ENCODE measurements around the gene SASH1.

Gene SASH1

DNA sequence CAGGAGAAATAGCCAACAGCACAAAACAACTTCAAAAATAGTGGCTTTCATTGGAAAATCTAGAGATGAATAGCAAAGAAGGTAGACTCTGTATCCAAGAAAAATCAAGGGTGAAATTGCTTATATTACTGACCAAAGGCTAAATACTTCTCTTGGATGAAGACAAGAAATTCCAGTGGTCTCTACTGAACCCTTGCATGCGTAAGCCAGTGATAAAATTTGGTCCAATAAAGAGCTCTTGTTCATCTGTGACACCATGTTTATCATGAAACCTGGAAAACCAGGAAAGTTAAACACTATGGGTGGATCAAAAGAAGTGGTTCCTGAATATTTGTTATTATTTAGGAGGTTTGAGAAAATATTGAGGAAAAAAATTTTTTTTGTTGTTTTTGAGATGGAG is 25.6 kb upstream of the SASH1 start:
- TF ChIP-seq GATA2 (IDR thresholded peaks at IDR 0.05; ENCODE audit: low read depth, low read length): no peak
- TF ChIP-seq GATA3 (IDR thresholded peaks at IDR 0.05; ENCODE audit: low read depth, low read length): no peak

DNA sequence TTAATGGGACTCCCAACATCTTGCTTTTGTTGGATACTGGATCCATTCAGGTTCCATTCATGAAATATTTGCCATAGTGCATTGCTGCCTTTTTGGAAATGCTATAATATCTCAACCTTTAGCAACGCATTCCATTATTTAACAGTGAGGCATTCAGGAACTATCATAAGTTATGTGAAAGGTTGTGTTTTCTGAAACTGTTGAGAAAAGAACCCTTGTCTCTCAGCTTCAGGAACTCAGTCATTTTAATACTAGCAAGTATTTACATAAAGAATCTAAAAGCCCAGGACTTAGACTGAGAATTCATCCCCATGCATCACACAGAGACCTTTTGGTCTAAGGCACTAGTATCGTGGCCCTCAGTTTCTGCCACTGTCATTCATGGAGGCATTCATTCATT is 24.9 kb upstream of the SASH1 start:
- TF ChIP-seq GATA3 (IDR thresholded peaks at IDR 0.05; ENCODE audit: low read depth, low read length) (no peak), GATA2 (IDR thresholded peaks at IDR 0.05; ENCODE audit: low read depth, low read length) (no peak)

DNA sequence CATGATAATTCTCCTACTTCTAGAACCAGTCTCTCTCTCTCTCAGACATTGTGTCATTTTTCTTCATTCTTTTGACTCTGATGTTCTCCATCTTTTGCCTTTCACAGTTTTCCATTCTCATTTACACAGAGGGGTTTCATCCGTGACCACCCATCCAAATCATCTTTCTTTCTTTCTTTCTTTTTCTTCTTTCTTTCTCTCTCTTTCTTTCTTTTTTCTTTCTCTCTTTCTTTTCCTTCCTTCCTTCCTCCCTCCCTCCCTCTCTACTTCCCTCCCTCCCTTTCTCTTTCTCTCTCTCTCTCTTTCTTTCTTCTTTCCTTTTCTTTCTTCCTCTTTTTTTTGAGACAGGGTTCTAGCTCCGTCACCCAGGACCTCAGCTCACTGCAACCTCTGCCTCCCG is 19.9 kb upstream of the SASH1 start:
- TF ChIP-seq GATA3 (IDR thresholded peaks at IDR 0.05; ENCODE audit: low read depth, low read length): no peak
- no peak for TF ChIP-seq GATA2 (IDR thresholded peaks at IDR 0.05; ENCODE audit: low read depth, low read length)

DNA sequence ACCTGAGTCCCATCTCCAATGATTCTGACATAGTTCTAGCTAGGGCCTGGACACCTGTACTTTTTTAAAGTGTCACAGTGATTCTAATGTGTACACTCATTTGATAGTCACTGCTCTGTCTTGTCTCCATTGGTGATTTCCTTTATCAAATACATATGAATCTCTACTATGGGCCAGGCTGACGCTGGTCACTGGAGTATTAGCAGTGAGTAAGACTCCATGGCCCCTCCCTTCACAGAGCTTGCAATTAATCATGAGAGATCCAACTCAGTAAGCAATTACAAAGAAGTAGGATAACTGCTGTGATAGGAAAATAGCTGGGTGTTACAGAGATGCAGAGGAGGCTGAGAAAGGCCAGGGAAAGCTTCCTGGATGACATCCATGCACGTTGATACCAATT is 19.3 kb upstream of the SASH1 start:
- TF ChIP-seq GATA3 (IDR thresholded peaks at IDR 0.05; ENCODE audit: low read depth, low read length): no peak
- no peak for TF ChIP-seq GATA2 (IDR thresholded peaks at IDR 0.05; ENCODE audit: low read depth, low read length)

DNA sequence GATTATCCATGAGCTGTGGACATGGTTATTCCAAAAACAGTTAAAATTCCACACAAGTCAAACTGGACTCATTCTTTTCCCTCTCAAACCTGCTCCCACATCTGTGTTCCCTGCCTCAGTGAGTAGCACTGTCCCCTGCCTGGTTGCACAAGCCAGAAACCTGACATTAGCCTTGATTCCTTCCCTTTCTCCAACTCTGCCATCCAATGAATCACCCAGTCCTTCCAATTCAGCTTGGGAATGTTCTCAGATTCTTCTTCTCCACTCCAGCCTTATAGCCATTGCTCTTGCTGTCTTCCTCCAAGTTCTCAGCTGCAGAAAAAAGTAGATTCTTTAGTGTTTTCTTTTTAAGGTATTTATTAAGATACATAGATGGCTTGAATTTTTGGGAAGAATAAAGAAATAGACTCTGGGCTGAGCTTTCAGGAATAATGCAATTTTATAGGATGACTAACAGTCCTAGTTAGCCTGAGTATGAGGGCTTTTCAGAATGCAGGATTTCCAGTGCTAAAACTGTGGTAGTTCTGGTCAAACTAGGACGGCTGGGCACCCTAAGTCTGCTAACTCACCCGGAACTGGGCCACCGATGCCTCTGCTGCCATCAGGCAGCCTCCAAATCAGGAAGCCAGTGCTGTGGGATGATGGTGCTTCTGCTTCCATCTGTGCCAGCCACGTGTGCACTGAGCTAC is 18.2 kb upstream of the SASH1 start:
- TF ChIP-seq GATA3 (IDR thresholded peaks at IDR 0.05; ENCODE audit: low read depth, low read length): no peak
- TF ChIP-seq GATA2 (IDR thresholded peaks at IDR 0.05; ENCODE audit: low read depth, low read length): no peak

DNA sequence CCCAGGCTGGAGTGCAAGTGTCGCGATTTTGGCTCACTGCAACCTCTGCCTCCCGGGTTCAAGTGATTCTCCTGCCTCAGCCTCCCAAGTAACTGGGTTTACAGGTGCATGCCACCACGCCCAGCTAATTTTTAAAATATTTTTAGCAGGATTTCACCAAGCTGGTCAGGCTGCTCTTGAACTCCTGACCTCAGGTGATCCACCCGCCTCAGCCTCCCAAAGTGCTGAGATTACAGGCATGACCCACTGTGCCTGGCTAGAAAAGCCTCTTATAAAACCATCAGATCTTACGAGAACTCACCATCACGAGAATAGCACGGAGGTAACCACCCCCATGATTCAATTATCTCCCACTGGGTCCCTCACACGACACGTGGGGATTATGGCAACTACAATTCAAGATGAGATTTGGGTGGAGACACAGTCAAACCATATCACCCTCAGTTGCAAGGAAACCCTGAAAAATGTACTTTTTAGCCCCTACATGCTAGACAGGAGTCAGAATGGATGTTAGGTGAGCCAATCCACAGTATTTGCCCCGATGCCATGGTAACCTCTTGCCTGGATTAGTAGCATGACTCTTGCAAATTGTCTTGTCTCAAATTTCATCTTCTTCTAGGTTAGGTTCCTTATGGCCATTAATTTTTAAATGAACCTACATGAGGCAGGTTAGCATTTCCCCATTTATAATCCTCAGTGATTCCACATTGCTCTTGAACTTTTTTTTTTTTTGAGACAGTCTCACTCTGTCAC is 17.1 kb upstream of the SASH1 start:
- TF ChIP-seq GATA2 (IDR thresholded peaks at IDR 0.05; ENCODE audit: low read depth, low read length) (no peak), GATA3 (IDR thresholded peaks at IDR 0.05; ENCODE audit: low read depth, low read length) (no peak)

DNA sequence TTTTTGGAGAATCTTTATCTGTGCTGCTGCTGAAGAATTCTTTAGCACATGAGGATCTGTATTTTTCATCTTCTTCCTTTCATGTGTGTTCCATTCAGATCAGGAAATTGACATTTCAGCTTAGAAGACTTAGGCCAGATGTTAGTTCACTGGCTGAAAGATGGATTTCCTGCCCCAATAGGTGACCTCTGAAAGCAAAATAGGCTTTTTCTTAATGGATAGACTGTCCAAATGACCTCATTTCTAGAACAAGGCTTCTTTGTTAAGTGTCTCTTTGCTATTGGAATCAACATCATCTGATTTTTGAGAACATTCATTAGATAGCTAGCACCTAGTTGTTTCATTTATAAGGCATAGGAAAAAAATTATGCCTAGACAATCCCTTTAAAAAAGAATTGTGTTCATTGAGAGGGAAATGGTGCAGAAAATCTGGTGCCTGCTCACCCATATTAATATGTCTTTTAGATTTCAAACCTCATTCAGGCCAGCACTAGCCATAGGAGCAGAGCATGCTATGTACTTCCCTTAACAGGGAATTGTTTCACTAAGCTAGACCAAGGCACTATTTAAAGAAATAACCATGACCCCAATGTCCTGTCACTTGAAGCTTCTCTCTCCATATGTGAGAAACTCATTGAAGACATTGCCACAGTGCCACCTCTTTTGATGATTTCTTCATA is 13.6 kb upstream of the SASH1 start:
- TF ChIP-seq GATA3 (IDR thresholded peaks at IDR 0.05; ENCODE audit: low read depth, low read length): no peak
- TF ChIP-seq GATA2 (IDR thresholded peaks at IDR 0.05; ENCODE audit: low read depth, low read length): no peak

DNA sequence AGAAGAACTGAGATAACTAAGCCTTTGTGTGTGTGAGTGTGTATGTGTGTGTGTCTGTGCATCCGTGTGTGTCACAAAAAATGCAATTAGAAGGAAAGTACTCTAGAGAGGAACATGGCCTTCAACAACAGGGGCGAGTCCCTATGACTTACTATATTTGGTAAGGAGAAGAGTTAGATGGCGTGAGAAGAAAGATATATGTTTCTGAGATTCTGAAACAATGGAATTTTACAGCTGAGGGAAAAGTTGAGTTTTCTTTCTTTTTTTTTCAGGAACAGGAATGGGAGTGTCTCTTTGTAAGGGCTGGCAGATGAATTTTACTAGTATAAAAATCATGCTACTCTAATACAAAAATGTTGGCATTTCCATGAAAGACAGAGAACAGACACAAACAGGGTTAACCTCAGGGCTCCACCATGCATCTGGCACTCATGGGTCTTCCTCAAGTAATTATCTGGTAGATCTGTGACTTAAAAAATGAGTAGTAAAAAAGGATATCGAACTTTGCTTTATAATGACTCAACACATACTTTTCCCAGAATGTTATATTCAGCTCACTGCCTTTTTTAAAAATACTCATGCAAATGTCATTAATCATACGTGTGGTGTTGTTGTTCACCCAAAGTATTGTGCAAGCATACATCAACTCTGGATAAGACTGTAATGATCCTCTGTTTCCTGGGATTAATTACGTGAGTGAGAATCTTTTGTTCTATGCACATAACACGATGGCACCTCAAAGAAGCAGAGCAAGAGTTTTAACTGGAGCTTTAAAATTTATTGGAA is 12.8 kb upstream of the SASH1 start:
- TF ChIP-seq GATA3 (IDR thresholded peaks at IDR 0.05; ENCODE audit: low read depth, low read length) (no peak), GATA2 (IDR thresholded peaks at IDR 0.05; ENCODE audit: low read depth, low read length) (no peak)

DNA sequence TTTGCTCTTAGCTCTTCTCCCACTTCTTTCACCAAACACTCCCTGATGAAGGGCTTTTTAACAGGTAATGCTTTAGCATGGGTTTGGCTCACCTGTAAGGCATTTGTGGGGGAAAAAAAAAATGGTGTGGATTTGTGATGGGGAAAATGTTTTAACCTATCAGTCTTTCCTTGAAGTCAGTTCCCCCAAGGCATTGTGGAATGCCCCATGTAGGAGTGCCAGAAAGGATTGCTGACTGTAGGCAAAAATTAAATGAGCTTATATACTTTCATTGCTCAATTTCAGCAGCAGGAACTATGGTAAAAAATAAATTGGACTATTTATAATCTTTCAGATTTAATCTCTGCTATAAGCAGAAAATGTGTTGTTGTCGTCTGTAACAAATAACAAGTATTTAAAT is 10.6 kb upstream of the SASH1 start:
- TF ChIP-seq GATA3 (IDR thresholded peaks at IDR 0.05; ENCODE audit: low read depth, low read length) (no peak), GATA2 (IDR thresholded peaks at IDR 0.05; ENCODE audit: low read depth, low read length) (no peak)

DNA sequence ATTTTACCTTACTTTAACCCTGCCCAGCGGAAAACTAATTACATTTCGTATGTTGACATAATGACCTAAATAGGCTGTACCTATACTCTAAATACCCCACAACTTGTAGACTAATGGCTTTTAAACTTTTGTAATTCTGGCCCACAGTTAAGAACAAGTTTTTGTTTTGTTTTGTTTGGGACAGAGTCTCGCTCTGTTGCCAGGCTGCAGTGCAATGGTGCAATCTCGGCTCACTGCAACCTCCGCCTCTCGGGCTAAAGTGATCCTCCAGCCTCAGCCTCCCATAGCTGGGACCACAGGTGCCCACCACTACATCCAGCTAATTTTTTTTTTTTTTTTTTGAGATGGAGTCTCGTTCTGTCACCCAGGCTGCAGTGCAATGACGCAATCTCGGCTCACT is 5.7 kb upstream of the SASH1 start:
- TF ChIP-seq GATA3 (IDR thresholded peaks at IDR 0.05; ENCODE audit: low read depth, low read length) (no peak), GATA2 (IDR thresholded peaks at IDR 0.05; ENCODE audit: low read depth, low read length) (no peak)

DNA sequence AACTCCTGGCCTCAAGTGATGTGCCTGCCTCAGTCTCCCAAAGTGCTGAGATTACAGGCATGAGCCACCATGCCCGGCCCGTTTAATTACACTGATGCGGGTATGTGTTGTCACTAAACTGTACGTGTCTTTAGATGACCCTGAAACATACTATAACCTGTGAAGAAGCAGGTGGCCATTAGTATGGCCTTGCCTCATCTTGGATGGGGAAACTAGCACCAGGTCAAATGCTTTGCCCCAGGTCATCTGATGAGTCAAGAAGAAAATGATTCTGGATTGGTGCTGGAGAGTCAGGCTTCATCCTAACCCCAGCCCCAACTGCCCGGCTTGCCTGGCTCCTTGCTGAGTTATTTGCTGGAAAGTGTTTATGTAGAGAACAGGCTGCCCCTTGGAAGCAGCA is 2.9 kb upstream of the SASH1 start:
- TF ChIP-seq GATA3 (IDR thresholded peaks at IDR 0.05; ENCODE audit: low read depth, low read length) (no peak), GATA2 (IDR thresholded peaks at IDR 0.05; ENCODE audit: low read depth, low read length) (no peak)

DNA sequence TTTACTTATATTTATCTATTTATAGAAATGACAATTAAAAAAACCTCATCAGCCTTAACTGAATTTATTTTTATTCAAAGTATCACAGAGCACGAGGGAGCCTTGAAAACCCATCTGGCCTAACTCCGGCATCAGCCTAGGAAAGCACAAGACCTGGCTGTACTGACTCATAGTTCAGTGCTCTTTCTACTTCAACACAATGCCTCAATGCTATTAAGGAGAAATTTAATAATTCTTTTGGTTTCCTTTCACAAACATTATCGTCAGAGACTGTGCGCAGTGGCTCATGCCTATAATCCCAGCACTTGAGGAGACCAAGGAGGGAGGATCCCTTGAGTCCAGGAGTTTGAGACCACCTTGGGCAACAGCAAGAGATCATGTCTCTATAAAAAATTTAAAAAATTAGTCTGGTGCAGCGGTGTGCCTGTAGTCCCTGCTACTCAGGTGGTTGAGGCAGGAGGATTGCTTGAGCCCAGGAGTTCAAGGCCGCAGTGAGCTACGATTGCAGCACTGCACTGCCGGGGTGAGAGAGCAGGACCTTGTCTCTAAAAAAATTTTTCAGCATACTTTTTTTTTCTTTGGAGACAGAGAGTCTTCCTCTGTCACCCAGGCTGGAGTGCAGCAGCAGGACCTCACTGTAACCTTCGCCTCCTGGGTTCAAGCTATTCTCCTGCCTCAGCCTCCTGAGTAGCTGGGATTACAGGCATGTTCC is 1.9 kb upstream of the SASH1 start:
- no peak for TF ChIP-seq GATA2 (IDR thresholded peaks at IDR 0.05; ENCODE audit: low read depth, low read length)
- TF ChIP-seq GATA3 (IDR thresholded peaks at IDR 0.05; ENCODE audit: low read depth, low read length): no peak

DNA sequence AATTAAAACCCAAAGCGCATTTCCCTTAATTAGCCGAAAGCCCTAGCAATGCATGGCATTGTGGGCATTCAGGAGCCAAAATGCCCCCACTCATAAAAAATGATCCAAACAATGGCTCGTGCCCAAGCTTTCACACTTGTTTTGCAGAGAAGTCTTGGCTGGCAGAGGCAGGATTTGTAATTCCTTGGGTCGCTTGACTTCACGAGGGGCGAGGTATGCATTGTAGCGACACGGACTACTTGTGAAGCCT is 613 bp upstream of the SASH1 start:
- no peak for TF ChIP-seq GATA3 (IDR thresholded peaks at IDR 0.05; ENCODE audit: low read depth, low read length)
- no peak for TF ChIP-seq GATA2 (IDR thresholded peaks at IDR 0.05; ENCODE audit: low read depth, low read length)

Data from SH-SY5Y (cell line).